ENCODE results near the gene C19orf12. TPM values are rescaled to one million over a fixed set of nuclear protein-coding genes. Genes with fewer than 3 reads are reported as not detected.

The C19orf12 gene
- total and polyA plus RNA-seq, 2 donors (not counting 3 experiments of a cell fraction or from before 2014, with no cell fraction given): 20.4 to 22.9 TPM

DNA sequence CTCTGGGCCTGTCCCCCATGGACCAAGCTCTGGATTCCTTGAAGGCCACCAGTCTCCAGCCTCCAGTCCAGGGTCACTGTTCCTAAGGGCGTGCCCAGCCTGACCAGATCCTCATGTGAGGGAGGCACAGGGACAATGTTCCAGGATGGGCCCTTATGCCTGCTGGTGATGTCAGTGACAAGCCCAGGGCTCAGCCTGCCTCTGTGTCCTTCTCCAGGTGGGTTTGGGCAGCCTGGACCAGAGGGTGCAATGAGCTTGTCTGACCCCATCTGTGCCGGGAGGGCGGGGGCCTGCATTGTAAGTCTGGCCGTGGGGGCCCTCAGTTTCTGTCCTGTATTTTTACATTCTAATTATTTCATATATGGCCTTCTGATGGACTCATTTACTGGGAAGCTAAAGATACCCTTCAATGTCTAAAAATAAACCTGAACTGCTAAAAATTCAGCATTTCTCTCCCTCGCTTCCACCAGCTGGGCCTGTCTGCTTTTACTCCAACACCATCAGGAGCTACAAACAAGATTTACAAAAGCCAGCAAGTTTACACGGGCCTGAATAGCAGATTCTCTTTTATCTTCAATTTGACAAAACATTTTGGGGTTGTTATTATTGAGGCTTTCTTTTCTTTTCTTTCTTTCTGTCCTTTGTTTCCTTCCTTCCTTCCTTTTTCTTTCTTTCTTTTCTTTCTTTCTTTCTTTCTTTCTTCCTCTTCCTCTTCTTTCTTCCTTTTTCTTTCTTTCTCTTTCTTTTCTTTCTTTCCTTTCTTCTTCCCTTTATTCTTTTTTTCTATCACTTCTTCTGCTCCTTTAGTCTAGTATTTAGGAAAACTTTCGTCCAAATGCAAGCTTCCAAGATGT is 34.2 kb upstream of the C19orf12 start:
- DNase-seq (ENCODE audit: low read depth, low spot score): no peak
- ChIA-PET CTCF (interaction anchor here (0.6 to 2.3 kb wide), 2 partner anchors 11 to 22 kb away, joined by 3 to 13 read pairs; no protein-coding TSS in a partner anchor), POLR2A (no interaction called here)
- Histone ChIP-seq H3K27ac (ENCODE audit: insufficient read depth, low read depth, low read length) (no peak overlapping the region), H3K36me3 (ENCODE audit: control insufficient read depth in 2 of 2, extremely low read depth in 1 of 2, insufficient read depth in 2 of 2, low read length in 2 of 2) (no peaks in the 10 kb centered on the region), H3K4me1 (ENCODE audit: control insufficient read depth, extremely low read depth, insufficient read depth, low read length) (no peaks in the 10 kb centered on the region), H3K4me3 (replicated peaks in 1 of 3; ENCODE audit: insufficient read depth in 1 of 3, low read depth in 1 of 3, low read length in 3 of 3) (no peak overlapping the region), H3K9me3 (replicated peaks; ENCODE audit: control insufficient read depth, insufficient read depth, low read length) (no peaks in the 10 kb centered on the region), H3K4me2 (ENCODE audit: insufficient read depth, low read length) (no peak overlapping the region), H3K27me3 (ENCODE audit: control insufficient read depth in 2 of 2, insufficient read depth in 2 of 2, low read length in 2 of 2) (no peaks in the 10 kb centered on the region), H4K20me1 (replicated peaks; ENCODE audit: control insufficient read depth, extremely low read depth, insufficient read depth, low read length) (no peaks in the 10 kb centered on the region), H3K9me1 (replicated peaks; ENCODE audit: control insufficient read depth, extremely low read depth, insufficient read depth, low read length) (no peaks in the 10 kb centered on the region), H3K9ac (replicated peaks; ENCODE audit: extremely low read depth, insufficient read depth, low read length) (no peak overlapping the region), H2AFZ (ENCODE audit: low read depth, low read length) (no peak overlapping the region), H3K79me2 (ENCODE audit: control insufficient read depth, insufficient read depth, low read length) (no peaks in the 10 kb centered on the region)
- intact Hi-C loops (cut with micrococcal nuclease): no loop called here
- no peak for FAIRE-seq
- no TSS peak for BruUV-seq (replicated peaks)
- dilution Hi-C loops (cut with MboI; ENCODE audit: extremely low pct_ligation_motif_present, low sequenced_read_pairs): loop anchor here (25.0 kb wide), 1 partner anchor 888 kb away; no protein-coding TSS in a partner anchor
- TF ChIP-seq GATA2 (IDR thresholded peaks at IDR 0.05; ENCODE audit: insufficient read depth, insufficient read length, low read depth, low read length) (no peak), POLR2AphosphoS5 (IDR thresholded peaks at IDR 0.05; ENCODE audit: insufficient read depth, low read depth, low read length) (no peak), EZH2 (IDR thresholded peaks at IDR 0.05; ENCODE audit: borderline replicate concordance, low read depth, low read length, severe bottlenecking) (no peak), JUN (IDR thresholded peaks at IDR 0.05; ENCODE audit: borderline replicate concordance, insufficient read depth, insufficient read length, low read depth) (no peak), FOS (IDR thresholded peaks at IDR 0.05; ENCODE audit: borderline replicate concordance, insufficient read depth, low read length) (no peak), POLR2A (IDR thresholded peaks at IDR 0.05; ENCODE audit: low read depth, low read length) (no peak), MYC (IDR thresholded peaks at IDR 0.05; ENCODE audit: low read depth, low read length) (no peak)
- TF ChIP-seq, protein P1, sequence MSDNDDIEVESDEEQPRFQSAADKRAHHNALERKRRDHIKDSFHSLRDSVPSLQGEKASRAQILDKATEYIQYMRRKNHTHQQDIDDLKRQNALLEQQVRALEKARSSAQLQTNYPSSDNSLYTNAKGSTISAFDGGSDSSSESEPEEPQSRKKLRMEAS (IDR thresholded peaks at IDR 0.05; ENCODE audit: insufficient read depth, insufficient read length): no peak
- TF ChIP-seq, protein P2, sequence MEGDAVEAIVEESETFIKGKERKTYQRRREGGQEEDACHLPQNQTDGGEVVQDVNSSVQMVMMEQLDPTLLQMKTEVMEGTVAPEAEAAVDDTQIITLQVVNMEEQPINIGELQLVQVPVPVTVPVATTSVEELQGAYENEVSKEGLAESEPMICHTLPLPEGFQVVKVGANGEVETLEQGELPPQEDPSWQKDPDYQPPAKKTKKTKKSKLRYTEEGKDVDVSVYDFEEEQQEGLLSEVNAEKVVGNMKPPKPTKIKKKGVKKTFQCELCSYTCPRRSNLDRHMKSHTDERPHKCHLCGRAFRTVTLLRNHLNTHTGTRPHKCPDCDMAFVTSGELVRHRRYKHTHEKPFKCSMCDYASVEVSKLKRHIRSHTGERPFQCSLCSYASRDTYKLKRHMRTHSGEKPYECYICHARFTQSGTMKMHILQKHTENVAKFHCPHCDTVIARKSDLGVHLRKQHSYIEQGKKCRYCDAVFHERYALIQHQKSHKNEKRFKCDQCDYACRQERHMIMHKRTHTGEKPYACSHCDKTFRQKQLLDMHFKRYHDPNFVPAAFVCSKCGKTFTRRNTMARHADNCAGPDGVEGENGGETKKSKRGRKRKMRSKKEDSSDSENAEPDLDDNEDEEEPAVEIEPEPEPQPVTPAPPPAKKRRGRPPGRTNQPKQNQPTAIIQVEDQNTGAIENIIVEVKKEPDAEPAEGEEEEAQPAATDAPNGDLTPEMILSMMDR (IDR thresholded peaks at IDR 0.05; ENCODE audit: extremely low read depth in 1 of 2, insufficient read depth in 1 of 2, low read depth in 1 of 2, low read length in 2 of 2): no peak
